CD14-positive monocyte (primary cell): Measurements from ENCODE around the gene PCGF5. TPM values are rescaled to one million over a fixed set of nuclear protein-coding genes. Genes with fewer than 3 reads are reported as not detected.

Source experiments
- DNase-seq, 3 donors: peaks; one replicate each; pipeline ENCODE4 v3.0.0-alpha.2; 2011 to 2022
- H2AFZ ChIP-seq: 2 replicates; pipeline ENCODE4 v1.6.0; 2012; ENCODE audit warnings: mild to moderate bottlenecking, low read depth, low read length, inconsistent platforms; ENCODE audit not compliant: insufficient read depth, poor library complexity, severe bottlenecking
- H3K27ac ChIP-seq, 2 donors: 1 replicate in 1 of 2; 2 replicates in 1 of 2; pipeline ENCODE4 v1.5.1; 2012 to 2013; ENCODE audit warnings: low read length in 2 of 2, control low read depth in 1 of 2, inconsistent platforms in 1 of 2, low read depth in 1 of 2, mild to moderate bottlenecking in 1 of 2
- H3K27me3 ChIP-seq, 2 donors: one replicate each; pipeline versions ENCODE4 v1.6.0 to v1.6.1; 2011 to 2013; ENCODE audit warnings: low read length in 2 of 2; ENCODE audit not compliant: control insufficient read depth in 2 of 2, insufficient read depth in 2 of 2
- H3K36me3 ChIP-seq, 2 donors: replicated peaks in 1 of 2; 1 replicate in 1 of 2; 2 replicates in 1 of 2; pipeline versions ENCODE4 v1.5.1 to v1.6.1; 2012 to 2013; ENCODE audit warnings: low read length in 2 of 2, control low read depth in 1 of 2, inconsistent platforms in 1 of 2, mild to moderate bottlenecking in 1 of 2; ENCODE audit not compliant: insufficient read depth in 2 of 2, control insufficient read depth in 1 of 2
- H3K4me1 ChIP-seq, 2 donors: 1 replicate in 1 of 2; 2 replicates in 1 of 2; pipeline versions ENCODE4 v1.5.1 to v1.6.1; 2012 to 2013; ENCODE audit warnings: low read length in 2 of 2, control low read depth in 1 of 2, inconsistent platforms in 1 of 2, mild to moderate bottlenecking in 1 of 2, moderate library complexity in 1 of 2; ENCODE audit not compliant: insufficient read depth in 2 of 2, control insufficient read depth in 1 of 2
- H3K4me2 ChIP-seq: replicated peaks from 2 replicates; pipeline ENCODE3; 2012; ENCODE audit warnings: low read length, moderate library complexity, mild to moderate bottlenecking; ENCODE audit not compliant: poor library complexity, severe bottlenecking; ENCODE audit errors: extremely low read depth
- H3K4me3 ChIP-seq, 3 experiments: fragments of 200-600 bp in 1 of 3; sonication (generic) in 1 of 3; replicated peaks in 1 of 3; 1 replicate in 2 of 3; 2 replicates in 1 of 3; pipeline ENCODE4 v1.5.1; 2011 to 2013; ENCODE audit warnings: low read length in 3 of 3, mild to moderate bottlenecking in 3 of 3, control low read depth in 2 of 3, low read depth in 2 of 3, inconsistent platforms in 1 of 3, moderate library complexity in 1 of 3
- H3K79me2 ChIP-seq: 2 replicates; pipeline ENCODE4 v1.6.0; 2012; ENCODE audit warnings: mild to moderate bottlenecking, control low read depth, inconsistent platforms, low read length, moderate library complexity; ENCODE audit not compliant: insufficient read depth
- H3K9ac ChIP-seq: 2 replicates; pipeline ENCODE4 v1.6.0; 2017; ENCODE audit warnings: low read length, mild to moderate bottlenecking; ENCODE audit not compliant: insufficient read depth, poor library complexity, severe bottlenecking
- H3K9me3 ChIP-seq, 2 donors: replicated peaks in 1 of 2; 1 replicate in 1 of 2; 2 replicates in 1 of 2; pipeline versions ENCODE4 v1.5.1 to v1.6.1; 2012 to 2013; ENCODE audit warnings: low read length in 2 of 2, control low read depth in 1 of 2; ENCODE audit not compliant: control insufficient read depth in 1 of 2, insufficient read depth in 1 of 2
- H4K20me1 ChIP-seq: 2 replicates; pipeline ENCODE4 v1.6.0; 2012; ENCODE audit warnings: mild to moderate bottlenecking, low read length, control low read depth, moderate library complexity; ENCODE audit not compliant: insufficient read depth
- H3K27ac Mint-ChIP-seq, 7 donors: one replicate each; pipeline ENCODE4 v1.8.0; 2020; ENCODE audit warnings: mild to moderate bottlenecking in 7 of 7, mixed read lengths in 7 of 7, moderate library complexity in 6 of 7, inconsistent platforms in 2 of 7
- H3K27me3 Mint-ChIP-seq, 3 donors: one replicate each; pipeline ENCODE4 v1.8.0; 2021 to 2022; ENCODE audit warnings: low read depth in 3 of 3, mild to moderate bottlenecking in 3 of 3, mixed read lengths in 3 of 3, moderate library complexity in 3 of 3, inconsistent platforms in 1 of 3
- H3K36me3 Mint-ChIP-seq, 2 donors: one replicate each; pipeline ENCODE4 v1.8.0; 2020; ENCODE audit warnings: mixed read lengths in 2 of 2, inconsistent platforms in 1 of 2, mild to moderate bottlenecking in 1 of 2
- H3K4me1 Mint-ChIP-seq: one replicate; pipeline ENCODE4 v1.8.0; 2020; ENCODE audit warnings: mild to moderate bottlenecking, mixed read lengths
- H3K4me3 Mint-ChIP-seq, 2 donors: one replicate each; pipeline ENCODE4 v1.8.0; 2020; ENCODE audit warnings: mild to moderate bottlenecking in 2 of 2, mixed read lengths in 2 of 2, moderate library complexity in 1 of 2
- H3K9me3 Mint-ChIP-seq, 7 donors: one replicate each; pipeline ENCODE4 v1.8.0; 2020 to 2022; ENCODE audit warnings: mixed read lengths in 7 of 7, mild to moderate bottlenecking in 6 of 7, moderate library complexity in 6 of 7, inconsistent platforms in 2 of 7
- CTCF ChIP-seq: fragments of 200-600 bp; IDR thresholded peaks from one replicate; pipeline ENCODE4 v1.8.0; 2022; ENCODE audit warnings: antibody characterized with exemption, mild to moderate bottlenecking
- WGBS: methylation state at CpG from one replicate; pipeline ENCODE4 v1.1.5; 2013; ENCODE audit warnings: missing lambda C conversion rate; ENCODE audit not compliant: insufficient coverage; 5-methylcytosine and 5-hydroxymethylcytosine counted together
- intact Hi-C, 2 donors: fragments of 100-400 bp; cut with micrococcal nuclease; formaldehyde crosslinking; loops; one replicate each; pipeline versions ENCODE4 v1.15.0 to v1.15.1; 2023
- polyA plus RNA-seq, 3 donors: library from polyadenylated mRNA; depleted of rRNA in 1 of 3; unstranded in 2 of 3; stranded (reverse) in 1 of 3; fragments of 300-500 nt in 2 of 3; fragments of >200 nt in 1 of 3; fragmentation: Illumina TruSeq in 2 of 3; gene quantifications; 1 replicate in 2 of 3; 2 replicates in 1 of 3; pipeline ENCODE4 v1.2.3, GENCODE V29; 2012 to 2021

PCGF5 gene
- polyA plus RNA-seq, 3 donors, result 55.2 to 80.3 (median 58.7) TPM

GRCh38 chr10:91227576-91227975 is 7.1 kb downstream of the PCGF5 start:
- Mint-ChIP-seq H3K4me1 (peaks cover 31% of the 10 kb centered on the region), H3K27me3 (no peaks in the 10 kb centered on the region), H3K4me3 (no peak overlapping the region), H3K36me3 (peaks cover 37 to 38% of the 10 kb centered on the region in 2 donors), H3K9me3 (no peaks in the 10 kb centered on the region), H3K27ac (no peak overlapping the region)
- H3K27ac ChIP-seq, result no peak overlapping the region
- H4K20me1 ChIP-seq, result peaks cover 68% of the 10 kb centered on the region
- no peak overlapping the region for H3K9ac ChIP-seq
- WGBS, result 25% methylated on average over 1 of the region's 1 CpG
- H3K4me1 ChIP-seq, result peaks cover 3 to 17% of the 10 kb centered on the region in 2 donors
- H2AFZ ChIP-seq, result no peak overlapping the region
- H3K4me2 ChIP-seq, result no peak overlapping the region
- no peak for DNase-seq
- intact Hi-C loops, result no loop called here
- H3K36me3 ChIP-seq, result peaks cover 17 to 28% of the 10 kb centered on the region in 2 donors
- no peak for TF ChIP-seq CTCF
- no peaks in the 10 kb centered on the region for H3K9me3 ChIP-seq
- H3K79me2 ChIP-seq, result peaks cover 10% of the 10 kb centered on the region
- no peak overlapping the region for H3K4me3 ChIP-seq
- no peaks in the 10 kb centered on the region for H3K27me3 ChIP-seq

- H3K27me3 ChIP-seq, result no peaks in the 10 kb centered on the region
- no peak overlapping the region for H3K4me3 Mint-ChIP-seq
- no peak overlapping the region for H2AFZ ChIP-seq
- H3K36me3 Mint-ChIP-seq, result peaks cover 21 to 23% of the 10 kb centered on the region in 2 donors
- no peak overlapping the region for H3K27ac Mint-ChIP-seq
- no peaks in the 10 kb centered on the region for H3K9me3 Mint-ChIP-seq
- peaks cover 2% of the 10 kb centered on the region for H3K79me2 ChIP-seq
- no peaks in the 10 kb centered on the region for H3K9me3 ChIP-seq
- no peaks in the 10 kb centered on the region for H3K4me1 ChIP-seq
- no peaks in the 10 kb centered on the region for H3K27me3 Mint-ChIP-seq
- H3K4me2 ChIP-seq, result no peak overlapping the region
- H3K36me3 ChIP-seq, result peaks cover 8 to 13% of the 10 kb centered on the region in 2 donors
- no CpG with 5 or more reads among the region's 1 CpG for WGBS
- H3K4me1 Mint-ChIP-seq, result peaks cover 15% of the 10 kb centered on the region
- intact Hi-C loops, result no loop called here
- no peak overlapping the region for H3K27ac ChIP-seq
- peaks cover 61% of the 10 kb centered on the region for H4K20me1 ChIP-seq
- no peak overlapping the region for H3K9ac ChIP-seq
- DNase-seq, result no peak
- H3K4me3 ChIP-seq, result no peak overlapping the region
- TF ChIP-seq CTCF, result no peak
These were observed 9.2 kb downstream of the PCGF5 start for GRCh38 chr10:91229683-91230082.
